Activated naive CD8-positive, alpha-beta T cell treated with anti-CD3 and anti-CD28 coated beads, Interleukin-2, amount 50 U/mL, for 16 hours (primary cell): Measurements from ENCODE around the gene WNT1.

Experiments
- DNase-seq: peaks from one replicate; pipeline ENCODE4 v3.0.0-alpha.2; 2020; ENCODE audit warnings: low read depth, low spot score

The WNT1 gene

DNA sequence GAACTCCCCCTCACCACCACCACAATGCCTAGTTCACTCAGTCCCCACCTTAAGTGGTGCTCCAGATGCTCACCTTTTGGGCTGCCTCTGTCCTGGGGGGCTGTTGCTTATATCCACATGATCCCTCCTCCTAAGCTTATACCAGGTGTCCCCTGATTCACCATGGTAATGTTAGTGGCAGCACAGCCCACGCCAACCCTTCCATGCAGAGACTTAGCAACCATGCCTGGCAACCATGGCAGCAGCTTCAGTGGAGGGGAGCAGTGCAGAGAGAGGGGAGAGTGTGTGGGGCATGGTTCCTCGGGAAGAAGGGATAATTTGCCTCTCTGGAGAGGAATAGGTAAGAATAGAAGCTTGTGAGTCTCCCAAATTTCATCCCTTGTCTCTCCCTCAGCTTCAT is 22.2 kb downstream of the WNT1 start:
- DNase-seq: no peak

DNA sequence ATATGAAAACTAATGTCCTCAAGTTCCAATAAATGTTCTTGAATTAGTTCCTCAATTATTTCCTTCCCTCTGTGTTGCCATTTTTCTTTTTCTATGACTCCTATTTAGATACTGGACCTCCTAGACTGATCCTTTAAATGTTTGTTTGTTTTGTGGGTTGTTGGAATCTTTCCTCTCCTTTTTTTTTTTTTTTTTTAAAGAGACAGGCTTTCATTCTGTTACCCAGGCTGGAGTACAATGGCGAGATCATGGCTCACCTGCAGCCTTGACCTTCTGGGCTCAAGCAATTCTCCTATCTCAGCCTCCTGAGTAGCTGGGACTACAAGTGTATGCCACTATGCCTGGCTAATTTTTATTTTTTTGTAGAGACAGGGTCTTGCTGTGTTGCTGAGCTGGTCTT is 30.8 kb downstream of the WNT1 start:
- DNase-seq: no peak

GRCh38 chr12:49010092-49010668 is 32.1 kb downstream of the WNT1 start:
- DNase-seq: no peak

GRCh38 chr12:49012739-49013138 is 34.6 kb downstream of the WNT1 start:
- no peak for DNase-seq

DNA sequence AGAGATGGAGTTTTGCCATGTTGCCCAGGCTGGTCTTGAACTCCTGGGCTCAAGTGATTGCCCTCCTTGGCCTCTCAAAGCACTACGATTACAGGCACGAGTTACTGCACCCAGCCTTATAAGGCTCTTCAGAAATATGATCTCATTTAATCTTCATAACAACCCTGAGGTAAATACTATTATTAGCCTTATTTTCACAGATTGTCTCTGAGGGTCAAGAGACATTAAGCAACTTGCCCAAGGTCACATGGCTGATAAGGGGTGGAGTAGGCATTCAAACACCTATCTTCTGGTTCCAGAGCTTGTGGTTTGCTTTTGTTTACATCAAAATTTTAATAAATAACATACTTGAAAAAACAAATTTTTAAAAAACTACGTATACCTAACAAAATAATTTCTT is 35.3 kb downstream of the WNT1 start:
- DNase-seq: no peak

GRCh38 chr12:49014547-49014946 is 36.4 kb downstream of the WNT1 start:
- DNase-seq: no peak

DNA sequence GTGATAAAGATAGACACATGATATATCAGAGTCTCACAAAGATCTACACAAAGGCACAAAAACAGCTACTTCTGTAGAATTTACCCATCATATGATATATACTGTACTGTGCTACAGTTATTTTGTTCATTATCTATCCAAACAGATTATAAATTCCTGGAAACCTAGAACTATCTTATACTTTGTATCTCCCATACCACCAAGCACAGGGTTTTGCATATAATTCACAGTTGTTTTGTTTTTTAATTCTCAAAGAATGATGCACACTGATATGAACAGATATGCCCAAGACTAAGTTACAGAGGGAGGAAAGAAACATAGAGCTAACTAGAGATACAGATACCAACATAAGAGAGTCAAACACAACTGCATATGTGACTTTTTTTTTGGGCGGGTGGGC is 37.1 kb downstream of the WNT1 start:
- DNase-seq: no peak

GRCh38 chr12:49017891-49018260 is 39.8 kb downstream of the WNT1 start:
- no peak for DNase-seq

DNA sequence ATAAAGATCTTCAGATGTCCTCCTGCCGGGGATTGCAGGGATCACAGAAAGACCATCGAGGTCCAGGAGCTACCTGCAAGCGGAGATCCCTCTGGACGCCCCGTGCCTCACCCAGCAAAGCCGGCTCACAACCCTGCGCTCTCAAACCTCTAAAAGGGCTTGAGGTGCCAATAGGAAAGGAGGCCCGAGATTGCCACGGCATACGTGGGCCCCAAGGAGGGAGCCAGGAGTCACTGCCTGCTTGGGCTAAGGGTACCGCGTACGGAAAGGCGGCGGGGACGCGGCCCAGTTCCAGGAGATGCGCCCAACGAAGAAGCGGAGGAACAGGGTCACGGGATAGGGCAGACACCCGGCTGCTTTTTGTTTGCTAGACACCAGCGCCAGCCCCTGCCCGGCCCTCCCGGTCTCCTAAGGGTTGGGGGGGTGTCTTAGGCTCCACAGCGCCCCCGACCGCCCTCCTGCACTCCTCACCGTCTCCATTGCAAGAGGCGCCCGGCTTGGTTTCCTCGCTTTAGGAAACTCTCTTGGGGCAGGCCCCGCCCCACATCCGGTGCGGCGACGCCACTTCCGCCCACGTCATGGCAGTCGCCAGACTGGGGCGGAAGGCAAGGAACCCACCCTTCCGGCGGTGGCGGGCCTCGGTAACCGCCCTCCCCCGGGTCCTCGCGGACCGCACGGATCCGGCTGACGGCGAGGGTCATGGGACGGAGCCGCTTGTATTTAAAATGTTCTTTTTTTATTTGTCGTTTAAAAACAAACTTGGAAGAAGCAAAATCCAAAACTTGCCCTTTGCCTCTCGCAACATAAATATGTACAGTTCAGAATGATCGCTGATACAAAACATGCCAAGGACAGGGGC is 40.4 kb downstream of the WNT1 start, which contains the start of gene PRKAG1:
Gene PRKAG1, minus strand, starts transcription at position 516 of the 859 bp plus-strand sequence. Its CDS starts 36 bp downstream, at position 480.
- DNase-seq: peak; percentile 90

GRCh38 chr12:49019120-49019430 is 41.0 kb downstream of the WNT1 start:
- DNase-seq: no peak

DNA sequence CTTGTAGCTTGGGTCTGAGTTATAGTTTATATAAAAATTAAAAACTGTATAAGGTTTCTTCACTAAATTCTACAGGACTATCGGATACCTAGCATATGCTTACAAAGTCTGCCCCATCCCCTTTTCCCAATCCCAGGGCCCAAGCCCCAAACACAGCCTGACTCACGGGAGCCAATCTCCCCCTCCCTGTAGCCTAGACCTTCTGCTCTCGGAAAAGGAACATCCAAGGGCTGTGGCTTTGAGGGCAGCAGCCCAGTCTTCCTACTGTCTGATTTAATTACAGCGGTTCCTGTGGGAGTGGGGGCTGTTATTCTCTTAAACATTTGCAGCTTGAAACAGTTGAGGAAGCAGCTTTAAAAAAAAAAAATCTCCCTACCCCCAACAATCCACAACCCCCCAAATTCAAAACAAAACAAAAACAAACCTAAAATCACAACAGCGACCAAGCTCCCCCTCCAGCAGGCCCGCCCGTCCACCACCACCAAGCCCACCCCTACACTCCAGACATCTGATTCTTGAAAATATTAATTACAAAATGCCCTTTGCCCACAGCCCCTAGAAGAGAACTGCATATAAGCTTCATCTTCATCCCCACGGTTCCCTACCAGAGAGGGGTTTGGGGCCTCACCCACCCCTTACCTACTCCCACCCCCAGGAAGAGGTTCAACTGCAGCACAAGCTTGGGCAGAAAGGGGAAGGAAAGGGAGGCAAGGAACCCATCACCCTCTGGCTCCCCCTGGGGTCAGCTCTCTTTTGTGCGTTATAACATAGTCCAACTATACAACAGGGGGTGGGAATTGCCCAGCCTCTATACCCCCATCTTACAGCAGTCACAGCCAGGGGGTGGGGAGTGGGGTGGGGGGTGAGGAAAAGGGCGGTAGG is 41.6 kb downstream of the WNT1 start:
- DNase-seq: no peak

DNA sequence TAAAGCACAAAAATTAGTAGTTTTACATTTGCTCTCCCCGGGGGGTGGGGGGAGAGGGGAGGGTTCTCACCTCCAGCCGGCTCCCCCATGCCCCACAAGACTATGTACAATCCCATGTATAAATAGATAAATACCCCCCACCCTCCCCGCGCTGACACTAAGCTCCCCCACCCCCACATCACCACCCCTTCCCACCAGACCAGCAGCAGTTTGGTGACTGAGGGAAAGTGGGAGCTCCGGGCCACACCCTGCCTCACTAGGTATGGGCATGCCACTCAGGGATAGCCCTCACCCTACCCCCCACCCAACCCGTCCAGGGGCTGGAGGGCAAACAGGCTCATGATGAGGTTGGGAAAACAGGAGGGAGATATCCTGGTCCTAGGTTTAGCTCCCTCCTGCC is 42.3 kb downstream of the WNT1 start:
- no peak for DNase-seq

DNA sequence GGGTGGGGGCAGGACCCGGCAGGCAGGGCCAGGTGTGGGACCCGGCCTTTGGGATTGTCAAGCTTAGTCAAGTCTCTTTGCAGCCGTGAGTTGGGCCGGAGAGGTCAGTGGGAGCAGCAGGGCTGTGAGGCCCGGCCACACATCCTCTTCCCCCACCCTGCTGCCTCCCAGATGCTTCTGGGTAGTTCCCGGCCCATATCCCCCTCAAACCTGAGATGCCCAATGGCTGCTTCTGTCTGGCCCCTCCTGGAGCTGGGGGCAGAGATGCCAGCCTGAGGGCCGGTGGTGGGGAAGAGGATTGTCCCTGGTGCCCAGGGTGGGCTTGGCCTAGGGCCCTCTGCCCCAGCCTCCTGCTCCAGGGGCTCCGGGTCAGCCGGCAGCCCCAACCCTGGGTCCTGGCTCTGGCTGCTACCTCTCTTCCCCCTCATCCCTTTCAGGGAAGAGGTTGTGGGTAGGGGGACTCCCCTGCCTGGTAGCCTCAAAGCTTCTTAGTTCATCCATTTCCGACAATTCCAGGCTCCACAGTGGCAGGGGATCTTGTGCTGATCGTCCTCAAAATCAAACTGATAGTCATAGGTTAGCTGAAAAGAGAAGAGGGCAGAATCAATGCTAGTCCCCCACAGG is 43.3 kb downstream of the WNT1 start:
- DNase-seq: no peak

DNA sequence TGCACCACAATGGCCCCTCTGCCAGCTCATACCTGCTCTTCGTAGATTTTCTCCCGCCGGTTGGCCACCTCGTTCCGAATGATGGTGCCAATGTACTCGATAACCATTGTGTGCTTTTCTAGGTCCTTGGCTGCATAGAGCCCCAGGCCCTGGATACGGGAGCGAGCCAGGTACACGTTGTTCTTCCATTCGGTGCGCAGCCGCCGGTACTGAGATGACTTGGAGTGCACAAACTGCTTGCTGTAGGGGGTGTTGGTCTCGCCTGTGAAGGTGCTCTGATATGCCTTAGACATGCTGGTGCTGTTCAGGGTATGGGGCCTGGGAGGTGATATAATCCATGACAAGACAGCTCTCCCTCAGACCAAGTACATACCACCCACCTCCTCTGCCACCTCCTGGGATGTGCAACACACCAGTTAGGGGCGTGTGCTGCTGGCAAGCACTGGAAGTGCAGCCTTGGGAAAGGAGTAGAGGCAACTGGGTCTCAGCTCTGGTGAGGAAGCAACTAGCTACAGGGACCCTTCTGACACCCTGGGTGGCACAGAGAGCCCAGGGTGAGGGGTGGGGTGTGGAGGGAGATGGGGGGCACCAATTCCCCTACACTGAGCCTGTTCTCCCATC is 44.5 kb downstream of the WNT1 start:
- no peak for DNase-seq

GRCh38 chr12:49023812-49024211 is 45.7 kb downstream of the WNT1 start:
- no peak for DNase-seq

GRCh38 chr12:49024543-49024942 is 46.4 kb downstream of the WNT1 start:
- no peak for DNase-seq

- no peak for DNase-seq
These were observed 47.3 kb downstream of the WNT1 start for GRCh38 chr12:49025463-49025862.

- no peak for DNase-seq
These were observed 48.0 kb downstream of the WNT1 start for GRCh38 chr12:49026101-49026500.

GRCh38 chr12:49026678-49027480 is 48.8 kb downstream of the WNT1 start:
- DNase-seq: no peak

DNA sequence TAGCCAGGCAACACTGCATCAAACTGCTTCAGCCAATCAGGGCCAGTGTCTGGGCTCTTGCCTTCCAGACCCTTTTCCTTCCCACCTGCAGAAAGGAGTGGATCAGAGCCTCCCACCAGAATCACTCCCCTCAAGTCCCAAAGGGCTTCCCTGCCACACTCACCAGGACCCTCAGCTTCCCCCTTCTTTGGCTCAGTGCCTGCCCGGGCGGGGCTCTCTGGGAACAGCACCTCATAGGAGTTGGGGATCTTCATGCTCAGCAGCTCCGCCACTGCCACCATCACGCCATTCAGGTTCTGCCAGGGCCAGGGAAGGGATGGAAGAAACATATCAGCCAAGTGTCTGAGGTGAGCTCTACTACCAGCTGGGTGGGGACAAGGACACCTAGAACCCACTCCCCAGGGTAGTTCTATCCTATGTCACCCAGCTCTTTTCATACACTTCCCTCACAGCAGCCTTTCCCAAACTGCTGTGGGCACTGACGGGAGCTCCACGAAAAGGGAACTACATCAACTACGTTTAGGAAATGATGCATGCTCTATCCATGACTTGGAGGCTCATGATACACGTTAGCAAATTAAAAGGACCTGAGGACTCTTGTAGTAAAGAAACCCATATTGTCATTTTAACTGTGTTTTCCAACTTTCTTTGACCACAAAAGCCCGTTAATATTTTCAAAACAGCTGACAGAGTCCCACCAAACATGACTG is 49.9 kb downstream of the WNT1 start:
- DNase-seq: no peak
